H9 (cell line): ENCODE results near the gene FRMPD1. TPM values are rescaled to one million over a fixed set of nuclear protein-coding genes. Genes with fewer than 3 reads are reported as not detected.

ENCODE experiments used
- DNase-seq: peaks from one replicate; pipeline ENCODE4 v3.0.0-alpha.2; 2017
- H2AFZ ChIP-seq: one replicate; pipeline ENCODE4 v1.6.1; 2013; ENCODE audit warnings: mild to moderate bottlenecking, low read length, control low read depth, moderate library complexity
- H2AK5ac ChIP-seq: 2 replicates; pipeline ENCODE4 v1.6.1; 2013; ENCODE audit warnings: low read length, control low read depth, mixed read lengths; ENCODE audit not compliant: insufficient read length
- H2BK120ac ChIP-seq: one replicate; pipeline ENCODE4 v1.6.1; 2013; ENCODE audit warnings: low read depth, mild to moderate bottlenecking, low read length, control low read depth, inconsistent platforms; ENCODE audit not compliant: poor library complexity, severe bottlenecking
- H2BK12ac ChIP-seq: 2 replicates; pipeline ENCODE4 v1.6.1; 2013; ENCODE audit warnings: low read length, control low read depth, mixed read lengths, low read depth; ENCODE audit not compliant: insufficient read length
- H2BK15ac ChIP-seq: 2 replicates; pipeline ENCODE4 v1.6.1; 2013; ENCODE audit warnings: low read depth, low read length, control low read depth
- H2BK20ac ChIP-seq: one replicate; pipeline ENCODE4 v1.6.1; 2013; ENCODE audit warnings: low read depth, mild to moderate bottlenecking, low read length, control low read depth, inconsistent platforms; ENCODE audit not compliant: poor library complexity, severe bottlenecking
- H2BK5ac ChIP-seq: 2 replicates; pipeline ENCODE4 v1.6.1; 2013; ENCODE audit warnings: low read length, control low read depth, mixed read lengths; ENCODE audit not compliant: insufficient read length
- H3K14ac ChIP-seq: 2 replicates; pipeline ENCODE4 v1.6.1; 2013; ENCODE audit warnings: low read length, control low read depth; ENCODE audit not compliant: insufficient read depth
- H3K18ac ChIP-seq: 2 replicates; pipeline ENCODE4 v1.6.1; 2013; ENCODE audit warnings: low read depth, mild to moderate bottlenecking, mixed read lengths, low read length, control low read depth; ENCODE audit not compliant: insufficient read length
- H3K23ac ChIP-seq: 2 replicates; pipeline ENCODE4 v1.6.1; 2013; ENCODE audit warnings: low read length, control low read depth, mixed read lengths, low read depth; ENCODE audit not compliant: insufficient read length
- H3K23me2 ChIP-seq: 2 replicates; pipeline ENCODE4 v1.6.1; 2013; ENCODE audit warnings: low read depth, mild to moderate bottlenecking, mixed read lengths, low read length, control low read depth; ENCODE audit not compliant: insufficient read length, poor library complexity, severe bottlenecking
- H3K27ac ChIP-seq: 2 replicates; pipeline ENCODE4 v1.5.1; 2013; ENCODE audit warnings: low read length, control low read depth, mixed read lengths, low read depth; ENCODE audit not compliant: insufficient read length
- H3K27me3 ChIP-seq: 2 replicates; pipeline ENCODE4 v1.6.1; 2013; ENCODE audit warnings: low read length, control low read depth, inconsistent platforms; ENCODE audit not compliant: insufficient read depth
- H3K4ac ChIP-seq: 2 replicates; pipeline ENCODE4 v1.6.1; 2013; ENCODE audit warnings: low read depth, mild to moderate bottlenecking, control low read depth, inconsistent platforms, low read length, moderate library complexity
- H3K4me1 ChIP-seq: 2 replicates; pipeline ENCODE4 v1.6.1; 2013; ENCODE audit warnings: low read length, control low read depth, inconsistent platforms; ENCODE audit not compliant: insufficient read depth
- H3K4me2 ChIP-seq: 2 replicates; pipeline ENCODE4 v1.6.1; 2013; ENCODE audit warnings: low read length, control low read depth, mixed read lengths; ENCODE audit not compliant: insufficient read length, insufficient read depth
- H3K56ac ChIP-seq: 2 replicates; pipeline ENCODE4 v1.6.1; 2013; ENCODE audit warnings: low read depth, mild to moderate bottlenecking, mixed read lengths, low read length, control low read depth; ENCODE audit not compliant: insufficient read length
- H3K79me1 ChIP-seq: 2 replicates; pipeline ENCODE4 v1.6.1; 2013; ENCODE audit warnings: low read depth, mild to moderate bottlenecking, moderate library complexity, low read length, control low read depth, inconsistent platforms; ENCODE audit not compliant: insufficient read depth, poor library complexity, severe bottlenecking
- H3K79me2 ChIP-seq: 2 replicates; pipeline ENCODE4 v1.6.1; 2013; ENCODE audit warnings: low read length, control low read depth, inconsistent platforms; ENCODE audit not compliant: insufficient read depth
- H3K9ac ChIP-seq: 2 replicates; pipeline ENCODE4 v1.6.1; 2013; ENCODE audit warnings: low read length, control low read depth, mixed read lengths; ENCODE audit not compliant: insufficient read length; ENCODE audit errors: extremely low read depth
- H3K9me3 ChIP-seq: one replicate; pipeline ENCODE4 v1.6.1; 2013; ENCODE audit warnings: low read depth, low read length, inconsistent platforms; ENCODE audit not compliant: control insufficient read depth
- H3T11ph ChIP-seq: one replicate; pipeline ENCODE4 v1.6.1; 2013; ENCODE audit warnings: mild to moderate bottlenecking, low read length, control low read depth, inconsistent platforms
- H4K20me1 ChIP-seq: one replicate; pipeline ENCODE4 v1.6.1; 2013; ENCODE audit not compliant: control insufficient read depth, insufficient read length, insufficient read depth
- H4K5ac ChIP-seq: 2 replicates; pipeline ENCODE4 v1.6.1; 2013; ENCODE audit warnings: low read depth, mild to moderate bottlenecking, mixed read lengths, low read length, control low read depth; ENCODE audit not compliant: insufficient read length
- H4K8ac ChIP-seq: replicated peaks from 2 replicates; pipeline ENCODE4 v1.6.1; 2013; ENCODE audit warnings: low read length, control low read depth, mixed read lengths, low read depth; ENCODE audit not compliant: insufficient read length
- H4K91ac ChIP-seq: 2 replicates; pipeline ENCODE4 v1.6.1; 2013; ENCODE audit warnings: low read depth, mild to moderate bottlenecking, moderate library complexity, mixed read lengths, low read length, control low read depth; ENCODE audit not compliant: insufficient read length
- H3K27ac Mint-ChIP-seq, 3 experiments: 2 replicates in 2 of 3; 3 replicates in 1 of 3; pipeline ENCODE4 v1.8.0; 2020 to 2021; ENCODE audit warnings: mixed read lengths in 3 of 3, mild to moderate bottlenecking in 1 of 3, moderate library complexity in 1 of 3
- H3K27me3 Mint-ChIP-seq: 2 replicates; pipeline ENCODE4 v1.8.0; 2021; ENCODE audit warnings: low read depth, mild to moderate bottlenecking, moderate library complexity, mixed read lengths
- H3K36me3 Mint-ChIP-seq, 3 experiments: 2 replicates in 2 of 3; 3 replicates in 1 of 3; pipeline ENCODE4 v1.8.0; 2020 to 2021; ENCODE audit warnings: low read depth in 3 of 3, mixed read lengths in 3 of 3; ENCODE audit not compliant: insufficient read depth in 1 of 3
- H3K4me1 Mint-ChIP-seq, 2 experiments: 2 replicates each; pipeline ENCODE4 v1.8.0; 2020; ENCODE audit warnings: mixed read lengths in 2 of 2
- H3K4me3 Mint-ChIP-seq, 2 experiments: 2 replicates in 1 of 2; 3 replicates in 1 of 2; pipeline ENCODE4 v1.8.0; 2020 to 2021; ENCODE audit warnings: mild to moderate bottlenecking in 2 of 2, mixed read lengths in 2 of 2, moderate library complexity in 1 of 2
- H3K9me3 Mint-ChIP-seq, 2 experiments: 2 replicates in 1 of 2; 3 replicates in 1 of 2; pipeline ENCODE4 v1.8.0; 2020; ENCODE audit warnings: mild to moderate bottlenecking in 2 of 2, mixed read lengths in 2 of 2, moderate library complexity in 1 of 2
- CTCF ChIP-seq: fragments of 200-600 bp; sonication (generic); conservative IDR thresholded peaks from 3 replicates; pipeline ENCODE4 v1.8.0; 2021; ENCODE audit warnings: antibody characterized with exemption, mild to moderate bottlenecking
- WGBS: extraction: QIAGEN DNeasy Blood & Tissue Kit; methylation state at CpG from one replicate; pipeline ENCODE4 v1.1.7; 2013; ENCODE audit warnings: missing lambda C conversion rate, low lambda C conversion rate, mixed read lengths; ENCODE audit not compliant: insufficient read length; ENCODE audit errors: extremely low coverage; 5-methylcytosine and 5-hydroxymethylcytosine counted together
- total RNA-seq: library from RNA; stranded (reverse); gene quantifications from 2 replicates; pipeline ENCODE4 v1.2.1, GENCODE V29; 2021

The FRMPD1 gene
- total RNA-seq, 1 experiment from 2014 or later: 0.04 TPM

- no peaks in the 10 kb centered on the region for H4K20me1 ChIP-seq
- no peak overlapping the region for H2BK20ac ChIP-seq
- H3K4me1 Mint-ChIP-seq: peaks cover 5 to 9% of the 10 kb centered on the region in 2 experiments; a peak in 3 of 4 replicates
- H3K4me3 Mint-ChIP-seq: peak overlapping the region; percentile 97 to 98
- H3K9me3 ChIP-seq: no peaks in the 10 kb centered on the region
- no peak overlapping the region for H3T11ph ChIP-seq
- H3K27ac Mint-ChIP-seq: peak overlapping the region in 2 of 3 experiments; percentile 96 to 97; a peak in 6 of 7 replicates
- no peak overlapping the region for H3K27ac ChIP-seq
- no peak for TF ChIP-seq CTCF
- peaks cover 5% of the 10 kb centered on the region for H3K23me2 ChIP-seq
- no peak overlapping the region for H4K5ac ChIP-seq
- H4K91ac ChIP-seq: no peak overlapping the region
- H2AK5ac ChIP-seq: no peak overlapping the region
- no peaks in the 10 kb centered on the region for H3K4me1 ChIP-seq
- no peak overlapping the region for H2BK12ac ChIP-seq
- H3K23ac ChIP-seq: no peak overlapping the region
- DNase-seq: no peak
- WGBS: no CpG with 5 or more reads among the region's 6 CpGs
- H2BK5ac ChIP-seq: no peak overlapping the region
- no peak overlapping the region for H3K14ac ChIP-seq
- H3K9ac ChIP-seq: peak overlapping the region; percentile 78
- no peak overlapping the region for H4K8ac ChIP-seq
- H2AFZ ChIP-seq: no peak overlapping the region
- H3K79me1 ChIP-seq: peaks cover 6% of the 10 kb centered on the region
- H2BK120ac ChIP-seq: no peak overlapping the region
- no peak overlapping the region for H3K4ac ChIP-seq
- peaks cover 11% of the 10 kb centered on the region; the same call in 1 of the 2 replicates for H3K79me2 ChIP-seq
- H2BK15ac ChIP-seq: no peak overlapping the region
- no peaks in the 10 kb centered on the region for H3K27me3 ChIP-seq
- H3K4me2 ChIP-seq: peak overlapping the region; percentile 88
- peaks cover 23% of the 10 kb centered on the region for H3K27me3 Mint-ChIP-seq
- H3K18ac ChIP-seq: no peak overlapping the region
- H3K9me3 Mint-ChIP-seq: 0 out of 5 replicates have a peak, but pooled peaks cover 0 to 3% of the 10 kb centered on the region in 2 experiments
- peaks cover 30 to 48% (median 40%) of the 10 kb centered on the region in 3 experiments; a peak in 6 of 7 replicates for H3K36me3 Mint-ChIP-seq
- no peak overlapping the region for H3K56ac ChIP-seq
Measured at GRCh38 chr9:37784291-37784615, 133.5 kb downstream of the FRMPD1 start.
